Measurements from ENCODE around the gene ROCK2. TPM values are rescaled to one million over a fixed set of nuclear protein-coding genes. Genes with fewer than 3 reads are reported as not detected.

ROCK2 gene
- total and polyA plus RNA-seq, 2 of the 8 experiments (the other 6 are each of a cell fraction or from before 2014, with no cell fraction given) = 2.7 to 29.0 TPM

DNA sequence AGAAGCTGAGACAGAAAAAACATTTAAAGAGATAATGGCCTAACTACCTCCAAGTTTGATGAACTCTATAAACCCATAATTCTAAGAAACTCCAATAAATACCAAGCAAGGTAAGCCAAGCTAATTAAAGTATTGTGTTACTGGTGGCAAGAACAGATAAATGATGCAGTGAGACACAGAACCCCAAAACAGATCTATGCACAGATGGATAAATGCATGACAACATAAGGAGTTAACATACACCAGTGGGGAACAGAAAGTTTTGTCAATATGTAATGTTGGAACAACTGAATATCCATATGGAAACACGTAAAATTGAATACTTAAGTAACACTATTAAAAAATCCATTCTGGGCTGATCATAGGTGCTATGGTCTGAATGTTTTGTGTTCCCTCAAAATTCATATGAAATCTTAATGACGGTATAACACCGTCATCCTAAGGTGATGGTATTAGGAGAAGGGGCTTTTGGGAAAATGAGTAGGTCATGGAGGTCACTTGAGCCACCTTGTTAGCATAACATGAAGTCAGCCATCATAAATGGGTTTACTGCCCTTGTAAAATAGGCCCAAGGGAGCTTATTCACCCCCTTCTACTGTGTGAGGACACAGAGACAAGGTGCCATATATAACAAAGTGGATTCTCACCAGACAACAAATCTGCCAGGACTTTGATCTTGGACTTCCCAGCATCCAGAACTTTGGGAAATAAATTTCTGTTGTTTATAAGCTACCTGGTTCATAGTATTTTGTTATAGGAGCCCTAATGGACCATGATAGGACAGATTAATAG is 102.8 kb downstream of the ROCK2 start (continued):
- TF ChIP-seq RNF2 (IDR thresholded peaks at IDR 0.05; ENCODE audit: borderline replicate concordance, low read depth, low read length, missing control alignments, poor library complexity, severe bottlenecking) = no peak

All from H1 (cell line).